ENCODE data around the gene ILDR2.

GRCh38 chr1:166988974-166989515, 13.7 kb upstream of the ILDR2 start, which contains the start of gene MAEL:
- no peak for TF ChIP-seq FOS (IDR thresholded peaks at IDR 0.05; ENCODE audit: borderline replicate concordance, insufficient read depth, low read length)
- TF ChIP-seq CTCF (IDR thresholded peaks at IDR 0.05; ENCODE audit: extremely low read depth in 1 of 2, insufficient read depth in 1 of 2, low read depth in 1 of 2, low read length in 2 of 2) = no peak
- TF ChIP-seq POLR2A (IDR thresholded peaks at IDR 0.05; ENCODE audit: low read depth, low read length) = no peak
- no peak for TF ChIP-seq JUN (IDR thresholded peaks at IDR 0.05; ENCODE audit: borderline replicate concordance, insufficient read depth, insufficient read length, low read depth)
- TF ChIP-seq POLR2AphosphoS5 (IDR thresholded peaks at IDR 0.05; ENCODE audit: insufficient read depth, low read depth, low read length) = no peak
- TF ChIP-seq EZH2 (IDR thresholded peaks at IDR 0.05; ENCODE audit: borderline replicate concordance, low read depth, low read length, severe bottlenecking) = no peak
- no peak for TF ChIP-seq MAX (IDR thresholded peaks at IDR 0.05; ENCODE audit: insufficient read depth, insufficient read length)
- TF ChIP-seq GATA2 (IDR thresholded peaks at IDR 0.05; ENCODE audit: insufficient read depth, insufficient read length, low read depth, low read length) = no peak
- TF ChIP-seq MYC (IDR thresholded peaks at IDR 0.05; ENCODE audit: low read depth, low read length) = no peak
